Mucosa of gallbladder (tissue), 1 donor: ENCODE measurements around the gene OPN1LW. TPM values are rescaled to one million over a fixed set of nuclear protein-coding genes. Genes with fewer than 3 reads are reported as not detected.
"Not testable (repeated sequence)": the region's sequence is repeated elsewhere in the genome, so short reads cannot be mapped to it uniquely, and the experiment has no call there.

Experiments used
- DNase-seq: peaks from one replicate; pipeline ENCODE4 v3.0.0-alpha.2; 2020; ENCODE audit warnings: low spot score
- total RNA-seq: library from RNA; stranded (reverse); gene quantifications from one replicate; pipeline ENCODE4 v1.2.1, GENCODE V29; 2021
- donor health status: DM: no; HTN: no; CAD: no.

OPN1LW gene
- total RNA-seq, 1 donor from 2014 or later: not detected

- no peak for DNase-seq
Measured at GRCh38 chrX:154135458-154136229, 8.4 kb upstream of the OPN1LW start.

- DNase-seq: peak; percentile 47
Measured at GRCh38 chrX:154136627-154137161, 7.3 kb upstream of the OPN1LW start.

GRCh38 chrX:154138857-154139256, 5.2 kb upstream of the OPN1LW start:
- no peak for DNase-seq

GRCh38 chrX:154140206-154140605, 3.8 kb upstream of the OPN1LW start:
- no peak for DNase-seq

GRCh38 chrX:154140742-154141141, 3.3 kb upstream of the OPN1LW start:
- DNase-seq: no peak

- DNase-seq: no peak
Measured at GRCh38 chrX:154142386-154142785, 1.7 kb upstream of the OPN1LW start.

- DNase-seq: no peak
Measured at GRCh38 chrX:154142950-154143745, 895 bp upstream of the OPN1LW start.

- DNase-seq: not testable (repeated sequence)
Measured at GRCh38 chrX:154151030-154151429, 7.0 kb downstream of the OPN1LW start.

GRCh38 chrX:154156221-154156620, 12.2 kb downstream of the OPN1LW start:
- not testable (repeated sequence) for DNase-seq

- not testable (repeated sequence) for DNase-seq
Measured at GRCh38 chrX:154157207-154157606, 13.2 kb downstream of the OPN1LW start.

- DNase-seq: not testable (repeated sequence)
Measured at GRCh38 chrX:154159345-154159744, 15.3 kb downstream of the OPN1LW start.

GRCh38 chrX:154164902-154165301, 20.9 kb downstream of the OPN1LW start:
- DNase-seq: not testable (repeated sequence)

- not testable (repeated sequence) for DNase-seq
Measured at GRCh38 chrX:154168384-154168783, 24.3 kb downstream of the OPN1LW start.

- not testable (repeated sequence) for DNase-seq
Measured at GRCh38 chrX:154172535-154172943, 28.5 kb downstream of the OPN1LW start.

- not testable (repeated sequence) for DNase-seq
Measured at GRCh38 chrX:154174356-154174755, 30.3 kb downstream of the OPN1LW start.

GRCh38 chrX:154182296-154182695, 38.3 kb downstream of the OPN1LW start, which contains the start of gene OPN1MW:
Gene OPN1MW (plus strand): TSS chrX:154182596. CDS start chrX:154182678, 82 bp downstream.
- DNase-seq: not testable (repeated sequence)

GRCh38 chrX:154183794-154184193, 39.8 kb downstream of the OPN1LW start:
- not testable (repeated sequence) for DNase-seq

GRCh38 chrX:154192846-154193245, 48.8 kb downstream of the OPN1LW start:
- DNase-seq: not testable (repeated sequence)

- not testable (repeated sequence) for DNase-seq
Measured at GRCh38 chrX:154194316-154194715, 50.3 kb downstream of the OPN1LW start.

GRCh38 chrX:154196466-154196865, 52.4 kb downstream of the OPN1LW start:
- not testable (repeated sequence) for DNase-seq
